Panc1 (cell line): ENCODE measurements around the gene SIL1. TPM values are rescaled to one million over a fixed set of nuclear protein-coding genes. Genes with fewer than 3 reads are reported as not detected.

Experiments used
- ATAC-seq: fragments of 200-7000 bp; cut with Tn5 transposase; 2 replicates; pipeline ENCODE4 v1.9.1; 2020; ENCODE audit warnings: mild to moderate bottlenecking, moderate library complexity
- BruUV-seq: library from RNA; stranded (reverse); fragments of 400-500 nt; replicated peaks from 2 replicates; lab custom pipeline; 2021; lab: Mats Ljungman, UMichigan
- CTCF ChIA-PET: fragments of 300-600 bp; sonication (Branson Sonifier 250); formaldehyde crosslinking; loops from one replicate; lab custom pipeline; 2022; ENCODE audit warnings: antibody characterized with exemption; lab: Charles Lee
- POLR2A ChIA-PET: fragments of 300-600 bp; sonication (Branson Sonifier 250); formaldehyde crosslinking; loops from one replicate; lab custom pipeline; 2022; ENCODE audit warnings: antibody characterized with exemption; lab: Charles Lee
- DNase-seq: peaks from one replicate; pipeline ENCODE4 v3.0.0-alpha.2; 2010; ENCODE audit warnings: low read depth, low spot score
- H3K27ac ChIP-seq: 2 replicates; pipeline ENCODE4 v1.5.1; 2011; ENCODE audit warnings: mild to moderate bottlenecking, low read length, inconsistent platforms
- H3K27me3 ChIP-seq: fragments of 200-500 bp; sonication (Bioruptor generic); 2 replicates; pipeline ENCODE4 v1.6.0; 2014; ENCODE audit warnings: low read length, inconsistent platforms; ENCODE audit not compliant: control insufficient read depth, insufficient read depth
- H3K36me3 ChIP-seq: fragments of 200-500 bp; sonication (Bioruptor generic); 2 replicates; pipeline ENCODE4 v1.5.1; 2014; ENCODE audit warnings: inconsistent platforms, mild to moderate bottlenecking, low read length, moderate library complexity; ENCODE audit not compliant: control insufficient read depth, insufficient read depth
- H3K4me1 ChIP-seq: 2 replicates; pipeline ENCODE4 v1.5.1; 2011; ENCODE audit warnings: inconsistent platforms, mild to moderate bottlenecking, low read length, moderate library complexity; ENCODE audit not compliant: control insufficient read depth, insufficient read depth
- H3K4me3 ChIP-seq, 2 experiments: 2 replicates each; pipeline ENCODE4 v1.5.1; 2011 to 2012; ENCODE audit warnings: low read depth in 2 of 2, low read length in 2 of 2, mild to moderate bottlenecking in 2 of 2, inconsistent platforms in 1 of 2, moderate library complexity in 1 of 2
- H3K9me3 ChIP-seq: fragments of 200-500 bp; sonication (Bioruptor generic); 2 replicates; pipeline ENCODE4 v1.5.1; 2014; ENCODE audit warnings: low read depth, mild to moderate bottlenecking, inconsistent platforms, low read length, moderate library complexity; ENCODE audit not compliant: control insufficient read depth, insufficient read depth
- CTCF ChIP-seq: fragments of 450-650 bp; IDR thresholded peaks from 2 replicates; pipeline ENCODE4 v1.5.1; 2017; ENCODE audit warnings: mild to moderate bottlenecking
- POLR2AphosphoS5 ChIP-seq: IDR thresholded peaks from 2 replicates; pipeline ENCODE4 v1.6.1; 2012; ENCODE audit warnings: mild to moderate bottlenecking, low read depth, low read length, moderate library complexity
- REST ChIP-seq, 2 experiments: IDR thresholded peaks; 2 replicates each; pipeline ENCODE4 v1.6.1; 2011 to 2012; ENCODE audit warnings: low read depth in 2 of 2, control low read depth in 1 of 2, low read length in 1 of 2, mild to moderate bottlenecking in 1 of 2, moderate library complexity in 1 of 2; ENCODE audit not compliant: insufficient read depth in 1 of 2
- SIN3A ChIP-seq: IDR thresholded peaks from 2 replicates; pipeline ENCODE4 v1.6.1; 2012; ENCODE audit warnings: low read depth, mild to moderate bottlenecking, low read length, moderate library complexity, borderline replicate concordance; ENCODE audit not compliant: insufficient read depth
- TCF7L2 ChIP-seq: IDR thresholded peaks from 2 replicates; pipeline ENCODE4 v1.6.1; 2011; ENCODE audit warnings: mild to moderate bottlenecking, low read depth, low read length, inconsistent platforms
- in situ Hi-C: cut with HindIII; loops from 2 replicates; pipeline ENCODE4 v1.10.0; 2016; ENCODE audit warnings: low sequenced_read_pairs, low pct_unique_long_range_greater_than_20kb
- intact Hi-C: fragments of 100-400 bp; cut with micrococcal nuclease; formaldehyde crosslinking; loops from one replicate; pipeline ENCODE4 v1.10.0; 2022; ENCODE audit not compliant: unreplicated experiment
- total RNA-seq: library from RNA; stranded (reverse); gene quantifications from one replicate; pipeline ENCODE4 v1.2.1, GENCODE V29; 2021; ENCODE audit not compliant: unreplicated experiment

The SIL1 gene
- total RNA-seq, 1 experiment from 2014 or later = 35.4 TPM

GRCh38 chr5:138927544-138927943, 270.6 kb downstream of the SIL1 start:
- no peak overlapping the region for H3K4me3 ChIP-seq
- in situ Hi-C loops = no loop called here
- DNase-seq (no peak), ATAC-seq (no peak)
- no peak overlapping the region for H3K27ac ChIP-seq
- H3K4me1 ChIP-seq = no peaks in the 10 kb centered on the region
- intact Hi-C loops = no loop called here
- no peaks in the 10 kb centered on the region for H3K9me3 ChIP-seq
- TF ChIP-seq REST (IDR thresholded peaks at IDR 0.05; ENCODE audit: insufficient read depth in 1 of 2, low read depth in 2 of 2, low read length in 1 of 2) (no peak), CTCF (no peak), POLR2AphosphoS5 (no peak), TCF7L2 (no peak), SIN3A (no peak)
- H3K36me3 ChIP-seq = peaks cover 25% of the 10 kb centered on the region
- ChIA-PET POLR2A (no interaction called here), CTCF (no interaction called here)
- H3K27me3 ChIP-seq = no peaks in the 10 kb centered on the region
- BruUV-seq = no TSS peak

GRCh38 chr5:138926688-138927448, 271.3 kb downstream of the SIL1 start:
- no peak for ATAC-seq
- intact Hi-C loops = no loop called here
- Histone ChIP-seq H3K4me3 (no peak overlapping the region), H3K9me3 (no peaks in the 10 kb centered on the region), H3K36me3 (peaks cover 22% of the 10 kb centered on the region), H3K27me3 (no peaks in the 10 kb centered on the region), H3K4me1 (no peaks in the 10 kb centered on the region), H3K27ac (no peak overlapping the region)
- TF ChIP-seq POLR2AphosphoS5 = no peak
- TF ChIP-seq TCF7L2 = no peak
- no peak for TF ChIP-seq CTCF
- no peak for TF ChIP-seq REST (IDR thresholded peaks at IDR 0.05; ENCODE audit: insufficient read depth in 1 of 2, low read depth in 2 of 2, low read length in 1 of 2)
- TF ChIP-seq SIN3A = no peak
- DNase-seq = no peak
- CTCF ChIA-PET = no interaction called here
- in situ Hi-C loops = no loop called here
- POLR2A ChIA-PET = no interaction called here
- BruUV-seq = no TSS peak
